OCI-LY3 (cell line): ENCODE measurements around the gene CALR.

ENCODE experiments used
- H2AFZ ChIP-seq: fragments of 200-600, 300-600 bp; shearing (Covaris generic); 2 replicates; pipeline ENCODE4 v1.6.0; 2014; ENCODE audit warnings: antibody characterized with exemption, low read depth, low read length
- H3K27ac ChIP-seq: fragments of 200-600, 300-600 bp; sonication (generic); 2 replicates; pipeline ENCODE4 v1.5.1; 2014; ENCODE audit warnings: mild to moderate bottlenecking, low read length, moderate library complexity, mixed read lengths
- H3K27me3 ChIP-seq: fragments of 200-600, 300-600 bp; sonication (generic); 2 replicates; pipeline ENCODE4 v1.6.1; 2014; ENCODE audit warnings: low read depth, low read length, mixed read lengths
- H3K36me3 ChIP-seq: fragments of 200-600, 300-600 bp; sonication (generic); replicated peaks from 2 replicates; pipeline ENCODE3; 2014; ENCODE audit warnings: low read depth, low read length, mixed read lengths
- H3K4me1 ChIP-seq: fragments of 300-600, 200-600 bp; sonication (generic); 2 replicates; pipeline ENCODE4 v1.6.1; 2014; ENCODE audit warnings: low read length, mixed read lengths
- H3K4me2 ChIP-seq: fragments of 200-600, 300-600 bp; sonication (generic); 2 replicates; pipeline ENCODE4 v1.6.1; 2014; ENCODE audit warnings: low read length, mixed read lengths
- H3K4me3 ChIP-seq: fragments of 300-600, 200-600 bp; sonication (generic); 2 replicates; pipeline ENCODE4 v1.5.1; 2014; ENCODE audit warnings: antibody characterized with exemption, mild to moderate bottlenecking, low read length, moderate library complexity
- H3K79me2 ChIP-seq: fragments of 300-600, 200-600 bp; shearing (Covaris generic); 2 replicates; pipeline ENCODE4 v1.6.1; 2014; ENCODE audit warnings: mild to moderate bottlenecking, low read length, mixed read lengths
- H3K9ac ChIP-seq: fragments of 300-600, 200-600 bp; shearing (Covaris generic); 2 replicates; pipeline ENCODE4 v1.6.0; 2014; ENCODE audit warnings: mild to moderate bottlenecking, low read length, moderate library complexity
- H3K9me3 ChIP-seq: fragments of 200-600, 300-600 bp; shearing (Covaris generic); 2 replicates; pipeline ENCODE4 v1.6.1; 2014; ENCODE audit warnings: low read length, mixed read lengths; ENCODE audit not compliant: insufficient read depth
- H4K20me1 ChIP-seq: fragments of 200-600, 300-600 bp; sonication (generic); 2 replicates; pipeline ENCODE4 v1.6.1; 2016; ENCODE audit warnings: low read length, mixed read lengths; ENCODE audit not compliant: insufficient read depth
- EZH2phosphoT487 ChIP-seq: fragments of 200-600 bp; shearing (Covaris generic); IDR thresholded peaks from 2 replicates; pipeline ENCODE4 v1.6.1; 2018; ENCODE audit warnings: antibody characterized with exemption, mixed run types, low read depth
- TF ChIP-seq, protein P1 (sequence below): fragments of 200-600, 300-600 bp; sonication (generic); IDR thresholded peaks from 2 replicates; pipeline ENCODE4 v1.5.1; 2014; ENCODE audit warnings: antibody characterized with exemption, low read length, low read depth

The CALR gene

GRCh38 chr19:12935071-12935470 lies 3.3 kb upstream of the CALR start:
- H3K27ac ChIP-seq: no peak overlapping the region
- no peak overlapping the region for H3K9ac ChIP-seq
- H3K9me3 ChIP-seq: no peaks in the 10 kb centered on the region
- H3K4me1 ChIP-seq: peaks cover 45% of the 10 kb centered on the region
- no peak overlapping the region for H3K4me2 ChIP-seq
- H3K79me2 ChIP-seq: peaks cover 53% of the 10 kb centered on the region
- no peak overlapping the region for H2AFZ ChIP-seq
- no peaks in the 10 kb centered on the region for H3K27me3 ChIP-seq
- no peak overlapping the region for H3K4me3 ChIP-seq
- peaks cover 30% of the 10 kb centered on the region for H3K36me3 ChIP-seq
- TF ChIP-seq, protein P1, sequence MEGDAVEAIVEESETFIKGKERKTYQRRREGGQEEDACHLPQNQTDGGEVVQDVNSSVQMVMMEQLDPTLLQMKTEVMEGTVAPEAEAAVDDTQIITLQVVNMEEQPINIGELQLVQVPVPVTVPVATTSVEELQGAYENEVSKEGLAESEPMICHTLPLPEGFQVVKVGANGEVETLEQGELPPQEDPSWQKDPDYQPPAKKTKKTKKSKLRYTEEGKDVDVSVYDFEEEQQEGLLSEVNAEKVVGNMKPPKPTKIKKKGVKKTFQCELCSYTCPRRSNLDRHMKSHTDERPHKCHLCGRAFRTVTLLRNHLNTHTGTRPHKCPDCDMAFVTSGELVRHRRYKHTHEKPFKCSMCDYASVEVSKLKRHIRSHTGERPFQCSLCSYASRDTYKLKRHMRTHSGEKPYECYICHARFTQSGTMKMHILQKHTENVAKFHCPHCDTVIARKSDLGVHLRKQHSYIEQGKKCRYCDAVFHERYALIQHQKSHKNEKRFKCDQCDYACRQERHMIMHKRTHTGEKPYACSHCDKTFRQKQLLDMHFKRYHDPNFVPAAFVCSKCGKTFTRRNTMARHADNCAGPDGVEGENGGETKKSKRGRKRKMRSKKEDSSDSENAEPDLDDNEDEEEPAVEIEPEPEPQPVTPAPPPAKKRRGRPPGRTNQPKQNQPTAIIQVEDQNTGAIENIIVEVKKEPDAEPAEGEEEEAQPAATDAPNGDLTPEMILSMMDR: no peak
- TF ChIP-seq EZH2phosphoT487: no peak
- H4K20me1 ChIP-seq: peaks cover 27% of the 10 kb centered on the region

GRCh38 chr19:12936582-12936981 lies 1.8 kb upstream of the CALR start:
- no peaks in the 10 kb centered on the region for H3K27me3 ChIP-seq
- H3K79me2 ChIP-seq: peaks cover 53% of the 10 kb centered on the region
- H3K9me3 ChIP-seq: no peaks in the 10 kb centered on the region
- H3K4me2 ChIP-seq: peak overlapping the region; percentile 95
- H3K9ac ChIP-seq: peak overlapping the region; percentile 93
- H2AFZ ChIP-seq: peak overlapping the region; percentile 31; the same call in 1 of the 2 replicates
- TF ChIP-seq, protein P1: no peak
- TF ChIP-seq EZH2phosphoT487: no peak
- H4K20me1 ChIP-seq: peaks cover 35% of the 10 kb centered on the region
- peaks cover 33% of the 10 kb centered on the region for H3K36me3 ChIP-seq
- peak overlapping the region; percentile 96 for H3K27ac ChIP-seq
- H3K4me1 ChIP-seq: peaks cover 55% of the 10 kb centered on the region
- peak overlapping the region; percentile 96 for H3K4me3 ChIP-seq

- Histone ChIP-seq H3K9ac (peak overlapping the region; percentile 93), H4K20me1 (peaks cover 31% of the 10 kb centered on the region), H3K27me3 (no peaks in the 10 kb centered on the region), H3K4me1 (peaks cover 55% of the 10 kb centered on the region), H3K9me3 (no peaks in the 10 kb centered on the region), H3K4me2 (peak overlapping the region; percentile 95), H3K36me3 (peaks cover 36% of the 10 kb centered on the region), H3K4me3 (peak overlapping the region; percentile 96), H2AFZ (no peak overlapping the region), H3K27ac (peak overlapping the region; percentile 96), H3K79me2 (peaks cover 53% of the 10 kb centered on the region)
- no peak for TF ChIP-seq EZH2phosphoT487
- TF ChIP-seq, protein P1: no peak; the same call in 1 of the 2 replicates
These were observed 1.1 kb upstream of the CALR start for GRCh38 chr19:12937093-12937926.

- Histone ChIP-seq H3K4me1 (peaks cover 64% of the 10 kb centered on the region), H3K9me3 (no peaks in the 10 kb centered on the region), H3K4me3 (peak overlapping the region; percentile 96), H3K4me2 (peak overlapping the region; percentile 98), H3K79me2 (peaks cover 48% of the 10 kb centered on the region), H4K20me1 (peaks cover 32% of the 10 kb centered on the region), H3K27me3 (no peaks in the 10 kb centered on the region), H3K36me3 (peaks cover 44% of the 10 kb centered on the region), H3K9ac (peak overlapping the region; percentile 100), H3K27ac (peak overlapping the region; percentile 88), H2AFZ (no peak overlapping the region)
- no peak for TF ChIP-seq EZH2phosphoT487
- TF ChIP-seq, protein P1: no peak
These were observed 581 bp downstream of the CALR start for GRCh38 chr19:12938779-12939601.
